ENCODE results near the gene PRKAR1B.

PRKAR1B gene

DNA sequence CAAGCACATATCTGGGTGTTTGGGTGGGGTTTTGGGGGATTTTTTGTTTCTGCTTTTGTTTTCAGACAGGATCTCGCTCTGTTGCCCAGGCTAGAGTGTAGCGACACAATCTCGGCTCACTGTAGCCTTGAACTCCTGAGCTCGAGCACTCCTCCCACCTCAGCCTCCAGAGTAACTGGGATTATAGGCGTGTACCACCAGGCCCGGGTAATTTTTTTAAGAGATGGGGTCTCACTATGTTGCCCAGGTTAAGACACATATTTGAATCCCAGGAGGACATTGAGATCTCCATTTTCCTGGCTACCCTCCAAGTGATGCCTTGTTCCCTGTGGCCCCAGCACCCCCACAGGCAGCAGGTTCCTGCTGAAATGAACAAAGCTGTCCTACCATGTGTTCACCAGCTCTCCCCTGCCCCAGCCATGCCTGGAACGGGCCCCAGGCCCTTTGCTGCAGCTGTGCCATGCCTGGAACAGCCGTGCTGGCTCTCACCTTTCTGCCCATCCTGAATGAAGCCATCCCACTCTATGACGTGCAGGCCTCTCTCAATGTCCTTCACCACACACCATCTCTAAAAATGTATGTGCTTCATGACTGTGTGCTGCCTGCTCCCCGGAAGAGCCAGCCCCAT, 55.6 kb downstream of the PRKAR1B start:
- Histone ChIP-seq H3K36me3 (ENCODE audit: insufficient read depth, insufficient read length, low read length) (peaks cover 56% of the 10 kb centered on the region), H3K27me3 (ENCODE audit: insufficient read depth, insufficient read length) (no peaks in the 10 kb centered on the region), H3K4me1 (ENCODE audit: insufficient read depth, insufficient read length) (peaks cover 3% of the 10 kb centered on the region), H3K4me3 (ENCODE audit: insufficient read length, low read depth) (no peak overlapping the region), H3K9me3 (ENCODE audit: insufficient read depth, low read length) (peaks cover 6% of the 10 kb centered on the region; the same call in 1 of the 2 replicates), H3K9ac (ENCODE audit: insufficient read length, low read depth) (no peak overlapping the region)
- DNase-seq (ENCODE audit: low read depth, low spot score): no peak
- no peak for TF ChIP-seq SUZ12 (IDR thresholded peaks at IDR 0.05; ENCODE audit: extremely low read depth, insufficient read depth, insufficient read length)

GRCh38 chr7:670501-671390, 56.3 kb downstream of the PRKAR1B start:
- TF ChIP-seq ZNF274 (IDR thresholded peaks at IDR 0.05; ENCODE audit: low read depth, low read length) (no peak), YY1 (IDR thresholded peaks at IDR 0.05; ENCODE audit: insufficient read depth, insufficient read length) (no peak), SUZ12 (IDR thresholded peaks at IDR 0.05; ENCODE audit: extremely low read depth, insufficient read depth, insufficient read length) (no peak)
- Histone ChIP-seq H3K4me1 (ENCODE audit: insufficient read depth, insufficient read length) (peaks cover 10% of the 10 kb centered on the region), H3K9ac (ENCODE audit: insufficient read length, low read depth) (no peak overlapping the region), H3K27me3 (ENCODE audit: insufficient read depth, insufficient read length) (no peaks in the 10 kb centered on the region), H3K9me3 (ENCODE audit: insufficient read depth, low read length) (peaks cover 6% of the 10 kb centered on the region; the same call in 1 of the 2 replicates), H3K4me3 (ENCODE audit: insufficient read length, low read depth) (no peak overlapping the region), H3K36me3 (ENCODE audit: insufficient read depth, insufficient read length, low read length) (peaks cover 50% of the 10 kb centered on the region)
- DNase-seq (ENCODE audit: low read depth, low spot score): no peak

GRCh38 chr7:668958-669357, 58.1 kb downstream of the PRKAR1B start:
- TF ChIP-seq YY1 (IDR thresholded peaks at IDR 0.05; ENCODE audit: insufficient read depth, insufficient read length): no peak
- TF ChIP-seq SUZ12 (IDR thresholded peaks at IDR 0.05; ENCODE audit: extremely low read depth, insufficient read depth, insufficient read length): no peak
- no peak for TF ChIP-seq ZNF274 (IDR thresholded peaks at IDR 0.05; ENCODE audit: low read depth, low read length)
- H3K4me3 ChIP-seq (ENCODE audit: insufficient read length, low read depth): no peak overlapping the region
- H3K27me3 ChIP-seq (ENCODE audit: insufficient read depth, insufficient read length): no peaks in the 10 kb centered on the region
- peaks cover 20% of the 10 kb centered on the region for H3K4me1 ChIP-seq (ENCODE audit: insufficient read depth, insufficient read length)
- no peaks in the 10 kb centered on the region for H3K9me3 ChIP-seq (ENCODE audit: insufficient read depth, low read length)
- peaks cover 37% of the 10 kb centered on the region for H3K36me3 ChIP-seq (ENCODE audit: insufficient read depth, insufficient read length, low read length)
- no peak for DNase-seq (ENCODE audit: low read depth, low spot score)
- H3K9ac ChIP-seq (ENCODE audit: insufficient read length, low read depth): no peak overlapping the region

DNA sequence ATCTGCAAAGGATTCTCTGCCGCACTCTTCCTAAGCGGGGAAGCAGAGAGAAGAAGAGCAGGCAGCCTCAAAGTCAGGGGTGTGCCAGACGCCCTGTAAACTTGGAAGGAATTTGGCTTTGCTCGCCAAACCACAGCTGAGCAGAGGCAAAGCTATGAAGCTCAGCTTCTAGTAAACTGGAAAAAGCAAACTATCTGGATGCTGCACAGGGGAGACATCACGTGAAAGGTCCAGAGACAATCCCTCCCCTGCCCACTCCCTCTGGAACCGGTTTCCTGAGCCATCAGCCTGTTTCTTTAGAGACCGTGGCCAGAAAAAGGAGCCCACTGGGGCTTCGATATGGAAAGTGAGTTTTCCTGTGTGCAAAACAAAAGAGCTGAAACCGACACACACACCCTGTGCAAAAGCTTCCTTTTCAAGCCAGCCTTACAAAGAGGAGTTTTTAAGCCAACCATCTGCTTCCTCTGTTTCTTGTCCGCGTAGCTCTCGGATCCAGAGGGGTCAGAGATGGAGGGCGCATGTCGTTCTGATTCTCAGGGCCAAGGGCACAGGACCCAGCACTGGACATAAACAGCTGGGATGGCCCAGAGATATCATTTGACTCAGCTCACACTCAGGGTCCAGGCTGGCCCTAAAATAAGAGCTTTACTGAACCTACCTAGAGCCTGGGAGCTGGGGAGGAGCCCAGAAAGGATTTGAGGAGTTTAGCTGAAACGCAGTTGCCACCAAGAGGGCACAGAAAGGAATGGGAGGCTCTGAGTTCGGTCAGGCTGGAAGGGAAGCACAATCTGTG, 58.7 kb downstream of the PRKAR1B start:
- Histone ChIP-seq H3K4me3 (ENCODE audit: insufficient read length, low read depth) (no peak overlapping the region), H3K9me3 (ENCODE audit: insufficient read depth, low read length) (no peaks in the 10 kb centered on the region), H3K9ac (ENCODE audit: insufficient read length, low read depth) (no peak overlapping the region), H3K36me3 (ENCODE audit: insufficient read depth, insufficient read length, low read length) (peaks cover 33% of the 10 kb centered on the region), H3K4me1 (ENCODE audit: insufficient read depth, insufficient read length) (peaks cover 23% of the 10 kb centered on the region), H3K27me3 (ENCODE audit: insufficient read depth, insufficient read length) (no peaks in the 10 kb centered on the region)
- TF ChIP-seq YY1 (IDR thresholded peaks at IDR 0.05; ENCODE audit: insufficient read depth, insufficient read length): no peak
- no peak for TF ChIP-seq ZNF274 (IDR thresholded peaks at IDR 0.05; ENCODE audit: low read depth, low read length)
- TF ChIP-seq SUZ12 (IDR thresholded peaks at IDR 0.05; ENCODE audit: extremely low read depth, insufficient read depth, insufficient read length): no peak
- DNase-seq (ENCODE audit: low read depth, low spot score): no peak

GRCh38 chr7:666454-667292, 60.4 kb downstream of the PRKAR1B start:
- no peak overlapping the region for H3K9ac ChIP-seq (ENCODE audit: insufficient read length, low read depth)
- peaks cover 29% of the 10 kb centered on the region for H3K36me3 ChIP-seq (ENCODE audit: insufficient read depth, insufficient read length, low read length)
- H3K9me3 ChIP-seq (ENCODE audit: insufficient read depth, low read length): no peaks in the 10 kb centered on the region
- TF ChIP-seq SUZ12 (IDR thresholded peaks at IDR 0.05; ENCODE audit: extremely low read depth, insufficient read depth, insufficient read length) (no peak), YY1 (IDR thresholded peaks at IDR 0.05; ENCODE audit: insufficient read depth, insufficient read length) (no peak), ZNF274 (IDR thresholded peaks at IDR 0.05; ENCODE audit: low read depth, low read length) (no peak)
- H3K4me3 ChIP-seq (ENCODE audit: insufficient read length, low read depth): no peak overlapping the region
- no peak for DNase-seq (ENCODE audit: low read depth, low spot score)
- peaks cover 23% of the 10 kb centered on the region for H3K4me1 ChIP-seq (ENCODE audit: insufficient read depth, insufficient read length)
- H3K27me3 ChIP-seq (ENCODE audit: insufficient read depth, insufficient read length): no peaks in the 10 kb centered on the region

DNA sequence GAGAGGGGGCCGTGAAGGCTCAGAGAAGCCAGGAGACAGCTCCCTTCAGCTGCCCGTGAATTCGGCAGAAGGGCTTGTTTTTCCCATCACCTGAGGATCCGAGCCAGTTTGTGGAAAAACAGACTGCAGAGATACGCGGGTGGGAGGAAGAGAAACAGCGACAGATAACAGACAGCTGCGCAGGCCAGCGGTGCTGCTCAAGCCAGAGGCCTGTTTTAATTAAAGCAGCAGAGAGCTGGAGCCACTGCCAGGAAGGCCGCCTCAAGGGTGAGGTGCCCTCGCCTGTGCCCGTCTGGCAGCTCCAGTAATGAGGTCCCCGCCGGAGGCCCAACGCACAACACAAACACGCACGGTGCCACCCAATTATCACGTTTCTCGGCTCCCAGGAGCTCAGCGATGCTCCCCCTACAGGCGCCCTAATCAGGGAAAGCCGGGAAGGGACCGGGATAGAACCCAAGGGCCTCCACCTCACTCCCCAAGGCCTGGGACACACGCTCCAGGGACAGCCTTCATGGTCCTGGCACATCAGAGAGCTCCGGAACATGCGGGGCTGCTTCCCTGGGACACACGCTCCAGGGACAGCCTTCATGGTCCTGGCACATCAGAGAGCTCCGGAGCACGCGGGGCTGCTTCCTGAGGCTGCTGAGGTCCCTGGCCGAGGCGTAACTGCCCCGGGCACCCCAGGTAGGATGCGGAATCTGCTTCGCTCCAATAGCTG, 61.2 kb downstream of the PRKAR1B start:
- Histone ChIP-seq H3K4me3 (ENCODE audit: insufficient read length, low read depth) (no peak overlapping the region), H3K9ac (ENCODE audit: insufficient read length, low read depth) (peak overlapping the region; percentile 74), H3K36me3 (ENCODE audit: insufficient read depth, insufficient read length, low read length) (peaks cover 27% of the 10 kb centered on the region), H3K4me1 (ENCODE audit: insufficient read depth, insufficient read length) (peaks cover 23% of the 10 kb centered on the region), H3K9me3 (ENCODE audit: insufficient read depth, low read length) (no peaks in the 10 kb centered on the region), H3K27me3 (ENCODE audit: insufficient read depth, insufficient read length) (no peaks in the 10 kb centered on the region)
- DNase-seq (ENCODE audit: low read depth, low spot score): peak; percentile 33
- TF ChIP-seq SUZ12 (IDR thresholded peaks at IDR 0.05; ENCODE audit: extremely low read depth, insufficient read depth, insufficient read length) (no peak), ZNF274 (IDR thresholded peaks at IDR 0.05; ENCODE audit: low read depth, low read length) (no peak), YY1 (IDR thresholded peaks at IDR 0.05; ENCODE audit: insufficient read depth, insufficient read length) (no peak)

Measured in NT2/D1 (cell line).